CD4-positive, CD25-positive, alpha-beta regulatory T cell (primary cell): ENCODE data around the gene TENM4. TPM values are rescaled to one million over a fixed set of nuclear protein-coding genes. Genes with fewer than 3 reads are reported as not detected.

Experiments used
- ATAC-seq, 2 donors: fragments of 150-1000 bp; cut with Tn5 transposase; one replicate each; pipeline ENCODE4 v1.10.0; 2021; ENCODE audit warnings: low read depth in 2 of 2, moderate number of reproducible peaks in 2 of 2, moderate library complexity in 1 of 2
- DNase-seq, 3 donors: peaks; one replicate each; pipeline versions ENCODE4 v3.0.0 to v3.0.0-alpha.2; 2012 to 2022; ENCODE audit warnings: mixed read lengths in 1 of 3
- H3K27ac ChIP-seq: one replicate; pipeline ENCODE4 v1.7.0; 2013; ENCODE audit warnings: mild to moderate bottlenecking, low read length; ENCODE audit not compliant: insufficient read depth, poor library complexity, severe bottlenecking
- H3K27me3 ChIP-seq: one replicate; pipeline ENCODE4 v1.7.0; 2013; ENCODE audit warnings: low read length; ENCODE audit not compliant: control insufficient read depth, insufficient read depth
- H3K36me3 ChIP-seq: one replicate; pipeline ENCODE4 v1.7.0; 2013; ENCODE audit warnings: mild to moderate bottlenecking, low read length, moderate library complexity; ENCODE audit not compliant: control insufficient read depth, insufficient read depth
- H3K4me1 ChIP-seq: 2 replicates; pipeline ENCODE4 v1.7.0; 2013; ENCODE audit warnings: mild to moderate bottlenecking, low read length; ENCODE audit not compliant: insufficient read depth, control insufficient read depth, poor library complexity, severe bottlenecking
- H3K4me3 ChIP-seq: one replicate; pipeline ENCODE4 v1.7.0; 2013; ENCODE audit warnings: low read depth, mild to moderate bottlenecking, low read length, moderate library complexity
- H3K9me3 ChIP-seq, 2 experiments: 1 replicate in 1 of 2; 2 replicates in 1 of 2; pipeline ENCODE4 v1.7.0; 2013; ENCODE audit warnings: low read length in 2 of 2, mild to moderate bottlenecking in 1 of 2, moderate library complexity in 1 of 2; ENCODE audit not compliant: control insufficient read depth in 2 of 2
- H3K27ac Mint-ChIP-seq, 3 donors: one replicate each; pipeline ENCODE4 v1.8.0; 2020 to 2022; ENCODE audit warnings: mild to moderate bottlenecking in 3 of 3, mixed read lengths in 3 of 3, moderate library complexity in 2 of 3
- H3K27me3 Mint-ChIP-seq: one replicate; pipeline ENCODE4 v1.8.0; 2022; ENCODE audit warnings: mild to moderate bottlenecking, mixed read lengths
- H3K36me3 Mint-ChIP-seq: one replicate; pipeline ENCODE4 v1.8.0; 2020; ENCODE audit warnings: mixed read lengths
- H3K4me1 Mint-ChIP-seq, 4 donors: one replicate each; pipeline ENCODE4 v1.8.0; 2020 to 2022; ENCODE audit warnings: mixed read lengths in 4 of 4, mild to moderate bottlenecking in 1 of 4
- H3K4me3 Mint-ChIP-seq, 4 donors: one replicate each; pipeline ENCODE4 v1.8.0; 2020 to 2022; ENCODE audit warnings: mild to moderate bottlenecking in 4 of 4, mixed read lengths in 4 of 4, moderate library complexity in 3 of 4
- H3K9me3 Mint-ChIP-seq, 7 donors: one replicate each; pipeline ENCODE4 v1.8.0; 2020 to 2022; ENCODE audit warnings: mixed read lengths in 7 of 7, mild to moderate bottlenecking in 3 of 7, moderate library complexity in 2 of 7
- polyA plus RNA-seq, 4 donors: library from polyadenylated mRNA; unstranded; fragments of 300-500 nt; fragmentation: Illumina TruSeq; gene quantifications; one replicate each; pipeline ENCODE4 v1.2.3, GENCODE V29; 2021
- total RNA-seq: library from RNA; stranded (reverse); gene quantifications from one replicate; pipeline ENCODE4 v1.2.3, GENCODE V29; 2022

Gene TENM4
- total and polyA plus RNA-seq, 5 donors from 2014 or later = 0.02 TPM; not detected in 4

DNA sequence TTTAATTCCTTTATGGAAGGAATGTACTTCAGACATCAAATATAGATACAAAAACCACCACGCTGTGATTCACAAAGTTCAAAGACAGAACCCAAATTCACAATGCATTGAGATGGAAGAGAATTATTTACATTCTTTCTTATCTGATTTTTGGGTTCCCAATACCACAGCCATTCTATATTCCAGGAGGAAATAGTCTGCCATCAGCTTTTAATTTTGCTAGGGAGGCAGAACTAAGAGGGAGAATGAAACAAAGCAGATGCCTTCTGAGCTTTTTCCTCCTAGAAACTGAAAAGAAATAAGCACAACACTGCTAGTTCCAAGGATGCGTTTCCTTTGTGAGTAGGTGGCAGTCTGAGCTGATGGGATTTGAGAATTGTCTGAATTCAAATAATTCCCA, 583.1 kb downstream of the TENM4 start:
- Histone ChIP-seq H3K36me3 (no peaks in the 10 kb centered on the region), H3K27ac (no peak overlapping the region), H3K4me3 (no peak overlapping the region), H3K9me3 (no peaks in the 10 kb centered on the region), H3K4me1 (no peaks in the 10 kb centered on the region), H3K27me3 (peaks cover 3% of the 10 kb centered on the region)
- no peak overlapping the region for H3K4me3 Mint-ChIP-seq
- H3K27ac Mint-ChIP-seq = no peak overlapping the region
- no peaks in the 10 kb centered on the region for H3K4me1 Mint-ChIP-seq
- H3K36me3 Mint-ChIP-seq = no peaks in the 10 kb centered on the region
- no peak for DNase-seq
- H3K27me3 Mint-ChIP-seq = no peaks in the 10 kb centered on the region
- no peak for ATAC-seq
- no peaks in the 10 kb centered on the region for H3K9me3 Mint-ChIP-seq

DNA sequence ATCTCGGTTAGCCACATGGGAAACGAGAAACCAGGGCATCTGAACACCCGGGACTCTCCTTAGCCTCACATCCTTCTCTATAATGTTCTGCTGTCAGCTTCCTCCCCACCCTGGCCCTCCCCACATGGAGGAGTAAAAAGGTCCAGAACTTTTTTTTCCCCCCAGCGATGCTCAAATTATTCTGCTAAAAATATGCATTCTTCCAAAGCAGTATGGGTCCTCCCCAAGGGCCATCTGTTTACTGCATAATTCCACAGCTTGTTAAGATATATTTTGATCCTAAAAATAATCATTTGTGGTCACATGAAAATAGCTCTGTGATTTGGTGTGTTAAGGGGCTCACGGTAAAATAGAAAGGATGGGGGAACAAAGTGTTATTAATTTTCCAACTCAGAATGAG, 584.6 kb downstream of the TENM4 start:
- no peak overlapping the region for H3K27ac Mint-ChIP-seq
- DNase-seq (no peak), ATAC-seq (no peak)
- Histone ChIP-seq H3K4me3 (no peak overlapping the region), H3K9me3 (no peaks in the 10 kb centered on the region), H3K4me1 (no peaks in the 10 kb centered on the region), H3K36me3 (no peaks in the 10 kb centered on the region), H3K27me3 (peaks cover 3% of the 10 kb centered on the region), H3K27ac (no peak overlapping the region)
- no peaks in the 10 kb centered on the region for H3K4me1 Mint-ChIP-seq
- H3K9me3 Mint-ChIP-seq = no peaks in the 10 kb centered on the region
- no peaks in the 10 kb centered on the region for H3K27me3 Mint-ChIP-seq
- no peak overlapping the region for H3K4me3 Mint-ChIP-seq
- no peaks in the 10 kb centered on the region for H3K36me3 Mint-ChIP-seq

DNA sequence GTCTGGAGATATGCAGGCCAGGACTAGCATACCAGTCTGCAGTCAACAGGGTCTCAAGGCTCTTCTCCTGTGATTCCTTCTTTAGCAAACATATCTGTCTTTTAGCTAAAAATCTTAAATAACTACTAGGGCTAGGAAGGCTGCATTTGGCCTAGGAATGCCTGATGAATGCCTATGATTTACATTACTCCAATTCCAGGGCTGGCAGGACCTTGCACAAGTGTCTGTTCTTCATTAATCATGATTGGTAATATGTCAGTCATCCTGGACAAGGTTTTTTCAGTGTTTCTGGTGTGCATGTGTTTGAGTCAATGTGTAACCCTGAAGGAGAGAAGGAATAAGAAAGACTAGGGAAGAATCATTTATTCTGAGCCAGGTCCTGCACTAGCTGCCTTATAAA, 585.7 kb downstream of the TENM4 start:
- no peaks in the 10 kb centered on the region for H3K4me1 Mint-ChIP-seq
- peaks cover 3% of the 10 kb centered on the region for H3K27me3 ChIP-seq
- no peak overlapping the region for H3K4me3 Mint-ChIP-seq
- H3K27ac Mint-ChIP-seq = no peak overlapping the region
- no peaks in the 10 kb centered on the region for H3K36me3 Mint-ChIP-seq
- no peaks in the 10 kb centered on the region for H3K9me3 Mint-ChIP-seq
- no peak for DNase-seq
- no peak for ATAC-seq
- no peaks in the 10 kb centered on the region for H3K4me1 ChIP-seq
- no peaks in the 10 kb centered on the region for H3K36me3 ChIP-seq
- no peak overlapping the region for H3K4me3 ChIP-seq
- no peaks in the 10 kb centered on the region for H3K27me3 Mint-ChIP-seq
- H3K27ac ChIP-seq = no peak overlapping the region
- H3K9me3 ChIP-seq = no peaks in the 10 kb centered on the region

DNA sequence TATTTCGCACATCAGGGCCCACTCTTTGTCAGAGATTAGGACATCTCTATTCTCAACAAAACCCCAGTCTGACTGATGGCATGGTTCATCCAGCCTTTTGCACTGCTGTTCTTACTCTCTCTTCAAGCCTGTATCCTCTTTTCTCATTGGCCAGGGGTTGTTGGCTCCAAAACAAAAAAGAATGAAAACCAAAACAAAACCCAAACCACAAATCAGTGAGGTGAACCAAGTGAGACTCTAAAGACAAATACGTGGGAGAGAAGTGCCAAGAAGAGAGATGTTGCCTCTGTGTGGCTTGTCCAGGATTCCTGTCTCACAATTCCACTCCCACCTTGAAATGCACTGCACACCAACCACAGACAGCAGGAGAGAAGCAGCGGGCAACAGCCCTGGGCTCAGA, 587.3 kb downstream of the TENM4 start:
- no peak overlapping the region for H3K4me3 ChIP-seq
- peaks cover 1% of the 10 kb centered on the region for H3K27me3 ChIP-seq
- H3K9me3 ChIP-seq = no peaks in the 10 kb centered on the region
- Mint-ChIP-seq H3K27ac (no peak overlapping the region), H3K4me3 (no peak overlapping the region), H3K9me3 (no peaks in the 10 kb centered on the region), H3K36me3 (no peaks in the 10 kb centered on the region), H3K4me1 (no peaks in the 10 kb centered on the region), H3K27me3 (peaks cover 8% of the 10 kb centered on the region)
- ATAC-seq = no peak
- H3K36me3 ChIP-seq = no peaks in the 10 kb centered on the region
- H3K27ac ChIP-seq = no peak overlapping the region
- DNase-seq = no peak
- H3K4me1 ChIP-seq = no peaks in the 10 kb centered on the region

DNA sequence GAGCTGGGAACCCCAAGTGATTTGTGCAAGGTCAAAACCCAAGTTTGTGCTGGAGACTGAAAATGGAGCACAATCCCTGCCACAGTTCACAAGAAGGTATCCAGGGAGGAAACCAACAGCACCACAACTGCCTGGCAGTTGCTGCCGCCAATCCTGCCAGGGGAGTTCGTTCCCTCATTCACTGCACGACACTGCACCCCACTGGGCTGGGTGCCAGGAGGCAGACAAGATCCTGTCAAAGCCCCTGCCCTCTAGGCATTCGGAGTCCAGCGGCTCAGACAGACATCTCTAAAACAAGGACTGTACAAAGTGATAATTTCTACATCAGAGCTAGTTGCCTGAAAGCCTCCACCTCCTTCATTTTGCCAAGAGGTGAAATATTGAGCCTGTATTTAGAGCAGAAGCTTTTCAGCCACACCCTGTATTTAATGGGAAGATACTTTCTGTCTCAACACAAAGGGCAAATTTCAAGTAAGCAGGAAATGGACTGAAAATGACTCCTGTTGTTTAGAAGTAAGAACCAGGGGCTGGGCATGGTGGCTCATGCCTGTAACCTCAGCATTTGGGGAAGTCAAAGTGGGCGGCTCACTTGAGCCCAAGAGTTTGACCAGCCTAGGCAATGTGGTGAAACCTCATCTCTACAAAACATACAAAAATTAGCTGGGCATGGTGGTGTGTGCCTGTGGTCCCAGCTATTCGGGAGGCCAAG, 588.8 kb downstream of the TENM4 start:
- no peak overlapping the region for H3K27ac ChIP-seq
- peaks cover 1% of the 10 kb centered on the region for H3K27me3 ChIP-seq
- no peak overlapping the region for H3K4me3 Mint-ChIP-seq
- no peaks in the 10 kb centered on the region for H3K4me1 Mint-ChIP-seq
- no peaks in the 10 kb centered on the region for H3K9me3 ChIP-seq
- no peak overlapping the region for H3K4me3 ChIP-seq
- H3K9me3 Mint-ChIP-seq = no peaks in the 10 kb centered on the region
- H3K36me3 Mint-ChIP-seq = no peaks in the 10 kb centered on the region
- ATAC-seq (no peak), DNase-seq (no peak)
- no peaks in the 10 kb centered on the region for H3K36me3 ChIP-seq
- H3K27ac Mint-ChIP-seq = no peak overlapping the region
- no peaks in the 10 kb centered on the region for H3K4me1 ChIP-seq
- H3K27me3 Mint-ChIP-seq = peaks cover 14% of the 10 kb centered on the region

DNA sequence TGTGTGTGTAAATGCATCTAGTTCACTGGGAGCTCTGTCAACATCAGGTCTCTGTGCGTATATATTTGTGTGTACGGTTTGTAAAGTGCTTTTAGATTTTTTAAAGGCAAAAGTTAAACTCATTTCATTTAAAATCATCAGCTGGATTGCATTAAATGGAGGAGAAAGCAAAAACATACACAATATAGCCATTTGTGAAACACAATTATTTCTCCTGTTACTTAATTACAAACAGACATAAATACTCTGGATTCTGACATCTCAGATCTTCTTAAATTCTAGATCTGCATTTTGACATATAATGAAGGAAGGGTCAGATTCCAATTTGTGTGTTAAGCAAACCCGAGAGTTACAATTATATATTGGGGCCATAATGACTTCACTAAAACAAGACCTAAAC, 590.8 kb downstream of the TENM4 start:
- no peaks in the 10 kb centered on the region for H3K27me3 ChIP-seq
- H3K9me3 ChIP-seq = no peaks in the 10 kb centered on the region
- Mint-ChIP-seq H3K36me3 (no peaks in the 10 kb centered on the region), H3K27ac (no peak overlapping the region), H3K9me3 (peaks cover 0 to 2% (median 0%) of the 10 kb centered on the region in 7 donors), H3K27me3 (peaks cover 14% of the 10 kb centered on the region), H3K4me1 (no peaks in the 10 kb centered on the region), H3K4me3 (no peak overlapping the region)
- H3K4me1 ChIP-seq = no peaks in the 10 kb centered on the region
- H3K4me3 ChIP-seq = no peak overlapping the region
- ATAC-seq (no peak), DNase-seq (no peak)
- no peaks in the 10 kb centered on the region for H3K36me3 ChIP-seq
- H3K27ac ChIP-seq = no peak overlapping the region

DNA sequence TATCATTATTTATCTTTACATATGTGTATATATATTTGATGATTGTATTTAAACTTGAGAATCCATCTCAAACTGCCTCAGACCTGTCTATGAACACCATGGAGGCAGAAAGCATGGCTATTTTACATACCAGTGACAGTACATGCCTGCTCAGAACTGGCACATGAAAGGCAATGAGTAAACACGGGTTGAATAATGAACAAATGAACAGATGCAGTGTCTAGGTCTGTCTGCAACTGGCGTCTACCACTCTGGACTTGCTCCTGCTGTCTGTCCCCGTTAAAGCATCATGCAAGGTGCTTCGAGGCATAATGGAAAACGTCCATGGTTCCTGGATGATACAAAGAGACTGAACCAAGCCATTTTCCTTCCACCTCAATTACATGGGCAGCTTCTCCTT, 594.6 kb downstream of the TENM4 start:
- DNase-seq (no peak), ATAC-seq (no peak)
- H3K27ac ChIP-seq = no peak overlapping the region
- Mint-ChIP-seq H3K27me3 (peaks cover 14% of the 10 kb centered on the region), H3K36me3 (no peaks in the 10 kb centered on the region), H3K27ac (no peak overlapping the region), H3K4me3 (no peak overlapping the region), H3K4me1 (no peaks in the 10 kb centered on the region), H3K9me3 (peaks cover 0 to 2% (median 0%) of the 10 kb centered on the region in 7 donors)
- H3K4me3 ChIP-seq = no peak overlapping the region
- no peaks in the 10 kb centered on the region for H3K36me3 ChIP-seq
- H3K4me1 ChIP-seq = no peaks in the 10 kb centered on the region
- H3K27me3 ChIP-seq = peaks cover 1% of the 10 kb centered on the region
- no peaks in the 10 kb centered on the region for H3K9me3 ChIP-seq

DNA sequence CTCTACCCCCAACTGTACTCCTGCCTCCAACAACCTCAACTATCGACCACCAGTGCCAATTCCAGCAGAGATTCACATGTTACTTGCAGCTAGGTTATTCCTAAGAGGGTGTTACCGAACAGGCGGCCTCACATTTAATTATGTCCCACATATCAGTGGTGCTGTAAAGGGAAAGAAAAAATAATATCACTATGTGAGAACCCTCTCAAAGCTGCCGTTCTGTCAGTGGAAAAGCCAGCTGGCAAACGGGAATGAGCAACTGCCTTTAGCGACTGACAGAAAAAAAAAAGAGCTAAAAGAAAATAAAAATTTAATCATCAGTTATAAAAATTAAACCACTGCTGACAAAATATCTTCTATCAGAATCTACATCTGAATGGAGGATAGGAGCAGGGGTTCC, 595.3 kb downstream of the TENM4 start:
- Mint-ChIP-seq H3K27me3 (peaks cover 14% of the 10 kb centered on the region), H3K27ac (no peak overlapping the region), H3K4me1 (no peaks in the 10 kb centered on the region), H3K9me3 (peaks cover 0 to 2% (median 0%) of the 10 kb centered on the region in 7 donors), H3K4me3 (no peak overlapping the region), H3K36me3 (no peaks in the 10 kb centered on the region)
- Histone ChIP-seq H3K9me3 (no peaks in the 10 kb centered on the region), H3K4me3 (no peak overlapping the region), H3K27me3 (peaks cover 2% of the 10 kb centered on the region), H3K27ac (no peak overlapping the region), H3K4me1 (no peaks in the 10 kb centered on the region), H3K36me3 (no peaks in the 10 kb centered on the region)
- ATAC-seq (no peak), DNase-seq (no peak)
